ENCODE data around the gene ABCC12. TPM values are rescaled to one million over a fixed set of nuclear protein-coding genes. Genes with fewer than 3 reads are reported as not detected.

The ABCC12 gene
- total and polyA plus RNA-seq, 8 donors = 0.06 to 0.26 (median 0.18) TPM; not detected in 2

DNA sequence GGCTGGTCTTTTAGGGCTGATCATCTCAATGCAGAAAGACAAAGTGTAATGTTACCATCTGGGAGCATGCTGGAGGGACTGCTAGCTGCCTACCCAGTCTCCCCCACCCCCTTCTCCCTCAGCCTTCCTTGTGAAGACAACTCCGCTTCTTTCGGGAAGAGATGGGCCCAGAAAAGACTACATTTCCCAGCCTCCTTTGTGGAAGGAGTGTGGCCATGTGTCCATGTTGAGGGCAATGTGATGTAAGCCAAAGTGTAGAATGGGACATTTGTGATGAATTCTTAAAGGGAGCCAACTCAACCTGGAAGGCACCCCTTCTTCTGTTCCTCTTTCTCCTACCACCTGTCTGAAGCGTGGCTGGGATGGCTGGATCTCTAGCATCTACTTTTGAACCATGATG is 16.3 kb downstream of the ABCC12 start:
- Histone ChIP-seq H3K4me3 (no peak overlapping the region), H3K27me3 (no peaks in the 10 kb centered on the region), H3K4me1 (no peaks in the 10 kb centered on the region), H3K9me3 (no peaks in the 10 kb centered on the region), H3K27ac (no peak overlapping the region), H3K36me3 (no peaks in the 10 kb centered on the region)
- TF ChIP-seq, protein P1, sequence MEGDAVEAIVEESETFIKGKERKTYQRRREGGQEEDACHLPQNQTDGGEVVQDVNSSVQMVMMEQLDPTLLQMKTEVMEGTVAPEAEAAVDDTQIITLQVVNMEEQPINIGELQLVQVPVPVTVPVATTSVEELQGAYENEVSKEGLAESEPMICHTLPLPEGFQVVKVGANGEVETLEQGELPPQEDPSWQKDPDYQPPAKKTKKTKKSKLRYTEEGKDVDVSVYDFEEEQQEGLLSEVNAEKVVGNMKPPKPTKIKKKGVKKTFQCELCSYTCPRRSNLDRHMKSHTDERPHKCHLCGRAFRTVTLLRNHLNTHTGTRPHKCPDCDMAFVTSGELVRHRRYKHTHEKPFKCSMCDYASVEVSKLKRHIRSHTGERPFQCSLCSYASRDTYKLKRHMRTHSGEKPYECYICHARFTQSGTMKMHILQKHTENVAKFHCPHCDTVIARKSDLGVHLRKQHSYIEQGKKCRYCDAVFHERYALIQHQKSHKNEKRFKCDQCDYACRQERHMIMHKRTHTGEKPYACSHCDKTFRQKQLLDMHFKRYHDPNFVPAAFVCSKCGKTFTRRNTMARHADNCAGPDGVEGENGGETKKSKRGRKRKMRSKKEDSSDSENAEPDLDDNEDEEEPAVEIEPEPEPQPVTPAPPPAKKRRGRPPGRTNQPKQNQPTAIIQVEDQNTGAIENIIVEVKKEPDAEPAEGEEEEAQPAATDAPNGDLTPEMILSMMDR (IDR thresholded peaks at IDR 0.05) = no peak
- ATAC-seq = no peak
- DNase-seq = no peak
- intact Hi-C loops (cut with DNase I) = no loop called here

DNA sequence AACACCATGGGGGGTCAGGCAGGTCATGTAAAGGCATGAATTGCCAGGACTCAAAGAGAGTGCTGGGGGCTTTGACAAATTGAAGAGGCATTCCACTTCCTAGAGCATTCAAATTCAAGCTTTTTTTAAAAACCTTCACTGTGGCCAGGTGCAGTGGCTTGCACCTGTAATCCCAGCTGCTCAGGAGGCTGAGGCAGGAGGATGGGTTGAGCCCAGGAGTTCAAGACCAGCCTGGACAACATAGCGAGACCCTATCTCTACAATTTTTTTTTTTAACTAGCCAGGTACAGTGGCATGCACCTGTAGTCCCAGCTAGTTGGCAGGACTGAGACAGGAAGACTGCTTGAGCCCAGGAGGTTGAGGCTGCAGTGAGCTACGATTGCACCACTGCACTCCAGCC is 17.2 kb downstream of the ABCC12 start:
- Histone ChIP-seq H3K36me3 (no peaks in the 10 kb centered on the region), H3K4me1 (no peaks in the 10 kb centered on the region), H3K9me3 (no peaks in the 10 kb centered on the region), H3K27me3 (no peaks in the 10 kb centered on the region), H3K27ac (no peak overlapping the region), H3K4me3 (no peak overlapping the region)
- ATAC-seq (no peak), DNase-seq (no peak)
- TF ChIP-seq, protein P1 (IDR thresholded peaks at IDR 0.05) = no peak
- intact Hi-C loops (cut with DNase I) = no loop called here

DNA sequence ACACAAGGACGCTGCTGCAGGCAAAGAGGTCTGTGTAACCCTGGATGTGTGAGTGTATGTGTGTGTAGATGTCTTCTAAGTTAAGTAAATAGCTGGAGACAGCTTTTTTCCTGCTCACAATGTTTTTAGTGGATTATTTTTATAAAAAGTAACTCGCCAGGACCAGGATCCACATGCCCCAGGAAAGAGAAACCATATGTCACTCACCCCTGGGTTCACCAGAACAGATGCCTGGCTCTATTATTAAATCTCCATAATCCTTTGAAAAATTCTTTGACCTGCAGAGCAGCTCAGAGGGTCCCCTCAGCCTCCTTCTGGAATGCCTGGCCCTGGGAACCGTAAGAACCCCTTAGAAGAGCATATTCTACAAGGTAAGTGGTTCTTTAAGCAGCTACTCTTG is 18.0 kb downstream of the ABCC12 start:
- no peaks in the 10 kb centered on the region for H3K27me3 ChIP-seq
- H3K9me3 ChIP-seq = no peaks in the 10 kb centered on the region
- H3K4me1 ChIP-seq = no peaks in the 10 kb centered on the region
- no peak overlapping the region for H3K4me3 ChIP-seq
- TF ChIP-seq, protein P1 (IDR thresholded peaks at IDR 0.05) = no peak
- DNase-seq (no peak), ATAC-seq (no peak)
- no peaks in the 10 kb centered on the region for H3K36me3 ChIP-seq
- no peak overlapping the region for H3K27ac ChIP-seq
- intact Hi-C loops (cut with DNase I) = no loop called here

GRCh38 chr16:48136547-48137360 is 19.0 kb downstream of the ABCC12 start:
- Histone ChIP-seq H3K4me1 (no peaks in the 10 kb centered on the region), H3K4me3 (no peak overlapping the region), H3K36me3 (no peaks in the 10 kb centered on the region), H3K27ac (no peak overlapping the region), H3K27me3 (no peaks in the 10 kb centered on the region), H3K9me3 (no peaks in the 10 kb centered on the region)
- peak; percentile 15 for ATAC-seq
- intact Hi-C loops (cut with DNase I) = no loop called here
- TF ChIP-seq, protein P1 (IDR thresholded peaks at IDR 0.05) = no peak
- DNase-seq = no peak

DNA sequence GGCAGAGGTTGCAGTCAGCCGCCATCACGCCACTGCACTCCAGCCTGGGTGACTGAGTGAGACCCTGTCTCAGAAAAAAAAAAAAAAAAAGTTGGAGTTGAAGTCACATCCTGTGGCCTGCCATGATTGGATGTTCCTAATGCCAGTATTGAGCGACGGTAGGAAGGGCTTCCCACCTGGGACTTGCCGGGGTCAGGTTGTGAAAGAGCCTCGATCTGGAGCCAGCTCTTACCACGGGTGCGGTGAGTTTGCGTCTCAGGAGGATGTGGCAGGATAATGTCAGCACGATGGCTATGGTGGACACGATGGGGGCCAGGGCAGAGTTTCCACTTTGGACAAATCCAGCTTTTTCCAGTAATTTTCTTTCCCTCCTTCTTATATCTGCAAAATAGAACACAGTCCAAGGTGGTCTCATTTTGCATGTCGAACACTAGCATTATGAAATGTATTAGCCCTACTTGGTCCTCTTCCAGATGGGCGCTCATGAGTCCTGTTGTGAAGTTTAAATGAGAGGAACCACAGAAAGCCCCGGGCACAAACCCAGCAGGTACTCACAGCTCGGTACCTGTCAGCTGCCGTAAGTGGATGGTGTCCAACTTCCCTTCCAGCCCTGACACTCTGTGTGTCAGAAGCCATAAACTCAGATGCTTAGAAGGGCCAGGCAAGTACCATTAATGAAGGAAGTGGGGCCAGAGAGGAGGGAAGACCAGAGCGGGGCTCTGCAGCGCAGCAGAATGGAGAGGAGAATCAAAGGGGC is 22.2 kb downstream of the ABCC12 start:
- Histone ChIP-seq H3K4me3 (no peak overlapping the region), H3K27me3 (no peaks in the 10 kb centered on the region), H3K27ac (no peak overlapping the region), H3K9me3 (no peaks in the 10 kb centered on the region), H3K4me1 (no peaks in the 10 kb centered on the region), H3K36me3 (no peaks in the 10 kb centered on the region)
- TF ChIP-seq, protein P1 (IDR thresholded peaks at IDR 0.05) = no peak
- peak; percentile 82 for ATAC-seq
- peak in 1 of 4 donors; percentile 71 for DNase-seq
- intact Hi-C loops (cut with DNase I) = no loop called here
